Mucosa of gallbladder (tissue), 1 donor: Measurements from ENCODE around the gene ODAD4. TPM values are rescaled to one million over a fixed set of nuclear protein-coding genes. Genes with fewer than 3 reads are reported as not detected.

Experiments used
- DNase-seq: peaks from one replicate; pipeline ENCODE4 v3.0.0-alpha.2; 2020; ENCODE audit warnings: low spot score
- total RNA-seq: library from RNA; stranded (reverse); gene quantifications from one replicate; pipeline ENCODE4 v1.2.1, GENCODE V29; 2021
- donor health status: DM: no; HTN: no; CAD: no.

Gene ODAD4
- total RNA-seq, 1 donor from 2014 or later: 1.6 TPM

GRCh38 chr17:41971721-41972523, 41.5 kb downstream of the ODAD4 start:
- DNase-seq: no peak

GRCh38 chr17:41972571-41973407, 42.4 kb downstream of the ODAD4 start:
- peak; percentile 45 for DNase-seq

- DNase-seq: no peak
Observed at GRCh38 chr17:41973408-41973811, 43.0 kb downstream of the ODAD4 start.

GRCh38 chr17:41974031-41974430, 43.6 kb downstream of the ODAD4 start:
- DNase-seq: no peak

- DNase-seq: no peak
Observed at GRCh38 chr17:41974658-41975057, 44.2 kb downstream of the ODAD4 start.

- no peak for DNase-seq
Observed at GRCh38 chr17:41975099-41976083, 45.0 kb downstream of the ODAD4 start.

- DNase-seq: no peak
Observed at GRCh38 chr17:41976142-41976768, 45.8 kb downstream of the ODAD4 start.

- DNase-seq: no peak
Observed at GRCh38 chr17:41977991-41978390, 47.6 kb downstream of the ODAD4 start.

GRCh38 chr17:41982026-41982760, 51.8 kb downstream of the ODAD4 start:
- no peak for DNase-seq

- no peak for DNase-seq
Observed at GRCh38 chr17:41984454-41984853, 54.0 kb downstream of the ODAD4 start.

GRCh38 chr17:41985919-41986318, 55.5 kb downstream of the ODAD4 start:
- no peak for DNase-seq

- DNase-seq: no peak
Observed at GRCh38 chr17:41986634-41987033, 56.2 kb downstream of the ODAD4 start.

- DNase-seq: no peak
Observed at GRCh38 chr17:41987642-41988041, 57.2 kb downstream of the ODAD4 start.

- no peak for DNase-seq
Observed at GRCh38 chr17:41988418-41988817, 58.0 kb downstream of the ODAD4 start.

GRCh38 chr17:41989702-41990419, 59.4 kb downstream of the ODAD4 start:
- no peak for DNase-seq

GRCh38 chr17:41992576-41992975, 62.2 kb downstream of the ODAD4 start:
- no peak for DNase-seq

- DNase-seq: no peak
Observed at GRCh38 chr17:41996855-41997164, 66.4 kb downstream of the ODAD4 start.

GRCh38 chr17:41998497-41998896, 68.1 kb downstream of the ODAD4 start:
- no peak for DNase-seq

GRCh38 chr17:42000413-42001133, 70.2 kb downstream of the ODAD4 start:
- no peak for DNase-seq
